CD4-positive, alpha-beta T cell treated with Interleukin-17A for 4 hours (primary cell): ENCODE measurements around the gene TFAP2C.
"Not testable (repeated sequence)": the region's sequence is repeated elsewhere in the genome, so short reads cannot be mapped to it uniquely, and the experiment has no call there.

Experiments used
- DNase-seq: peaks from one replicate; pipeline ENCODE4 v3.0.0-alpha.2; 2020; ENCODE audit warnings: mixed read lengths

The TFAP2C gene

DNA sequence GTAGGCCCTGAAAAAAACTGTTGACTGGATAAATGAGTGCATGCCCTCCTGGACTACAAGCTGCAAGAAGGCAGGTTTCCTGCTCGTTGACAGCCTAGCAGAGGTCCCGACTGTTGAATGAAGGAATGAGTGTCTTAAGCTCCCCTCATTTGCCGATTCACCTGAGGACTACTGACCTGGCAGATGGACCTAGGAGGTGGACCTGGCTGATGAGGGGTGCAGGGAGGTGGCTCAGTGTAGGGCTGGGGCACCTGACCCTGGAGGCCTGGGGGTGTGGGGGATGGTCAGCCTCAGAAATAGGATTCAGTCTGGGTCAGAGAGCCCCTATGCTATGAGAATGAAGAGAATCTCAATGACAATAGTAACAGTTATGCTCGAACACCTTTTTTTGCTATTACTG lies 11.6 kb upstream of the TFAP2C start:
- DNase-seq: no peak

DNA sequence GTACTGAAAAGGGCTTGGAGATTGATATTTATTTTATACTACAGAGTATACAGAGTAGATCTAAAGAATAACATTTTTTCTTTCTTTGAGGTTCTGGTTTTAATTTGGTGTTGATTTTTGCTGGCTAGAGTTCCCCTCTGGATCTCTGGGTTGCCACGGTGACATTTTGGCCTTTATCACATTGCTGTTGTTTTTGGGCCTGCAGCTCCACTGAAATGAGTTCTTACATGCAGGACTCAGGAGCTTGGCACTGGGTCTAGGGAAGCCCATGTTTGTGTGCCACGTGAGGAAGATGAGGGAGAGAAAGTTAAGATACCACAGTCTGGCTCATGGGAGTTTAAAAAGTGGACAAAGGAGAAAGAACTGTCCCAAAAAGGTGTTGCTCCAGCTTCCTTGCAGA lies 7.4 kb upstream of the TFAP2C start:
- DNase-seq: no peak

DNA sequence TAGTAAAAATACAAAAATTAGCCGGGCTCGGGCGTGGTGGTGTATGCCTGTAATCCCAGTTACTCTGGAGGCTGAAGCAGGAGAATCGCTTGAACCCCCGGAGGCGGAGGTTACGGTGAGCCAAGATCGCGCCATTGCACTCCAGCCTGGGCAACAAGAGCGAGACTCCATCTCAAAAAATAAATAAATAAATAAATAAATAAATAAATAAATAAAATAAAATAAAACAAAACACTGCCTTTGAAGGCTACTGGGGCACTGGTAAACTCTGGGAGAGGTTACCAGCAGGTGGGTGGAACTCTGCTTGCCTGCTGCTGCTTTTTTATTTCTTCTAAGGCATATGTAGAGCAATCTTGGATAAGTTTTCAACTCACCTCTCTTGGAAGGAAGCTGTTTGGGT lies 5.2 kb upstream of the TFAP2C start:
- DNase-seq: not testable (repeated sequence)

DNA sequence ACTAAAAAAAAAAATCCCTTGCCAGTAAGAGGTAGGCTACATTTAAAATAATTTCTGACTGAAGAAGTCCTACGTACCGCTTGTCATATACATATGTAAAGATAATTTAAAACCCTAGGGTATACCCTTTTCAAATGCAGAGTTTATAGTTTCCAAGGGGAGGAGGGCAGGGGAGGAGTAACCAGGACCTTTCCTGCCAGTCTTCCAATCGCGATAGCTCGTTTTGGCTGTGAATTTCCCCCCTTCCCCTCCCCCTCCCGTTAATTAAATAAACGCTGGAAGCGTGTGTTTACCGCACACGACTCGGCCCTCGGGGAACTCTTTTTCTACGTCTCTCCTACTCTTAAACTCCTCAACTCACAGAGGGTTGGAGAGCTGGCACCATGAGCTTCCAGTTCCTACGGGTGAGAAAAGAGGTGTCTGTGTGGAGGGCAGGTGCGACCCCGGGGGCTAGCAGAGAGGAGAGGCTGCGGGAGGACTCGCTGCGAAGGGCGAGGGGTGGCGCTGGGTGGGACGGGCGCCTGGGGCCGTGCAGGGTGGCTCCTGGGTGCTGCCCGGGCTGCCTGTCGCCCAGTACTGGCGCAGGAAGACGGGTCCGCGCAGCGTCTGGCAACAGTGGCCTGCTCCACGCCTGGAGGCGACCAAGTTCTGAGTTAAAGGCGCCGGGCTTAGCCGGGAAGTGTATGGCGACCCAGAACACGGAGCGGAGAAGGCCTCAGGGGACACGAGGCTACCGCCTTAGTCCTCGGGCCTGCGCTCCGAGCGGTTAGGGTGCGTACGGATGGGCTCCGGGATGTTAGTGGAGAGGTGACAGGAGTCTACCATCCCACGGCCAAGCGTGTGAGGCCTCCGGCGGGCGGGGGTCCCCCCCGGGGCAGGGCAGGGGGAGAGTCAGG lies 4.1 kb upstream of the TFAP2C start:
- no peak for DNase-seq

DNA sequence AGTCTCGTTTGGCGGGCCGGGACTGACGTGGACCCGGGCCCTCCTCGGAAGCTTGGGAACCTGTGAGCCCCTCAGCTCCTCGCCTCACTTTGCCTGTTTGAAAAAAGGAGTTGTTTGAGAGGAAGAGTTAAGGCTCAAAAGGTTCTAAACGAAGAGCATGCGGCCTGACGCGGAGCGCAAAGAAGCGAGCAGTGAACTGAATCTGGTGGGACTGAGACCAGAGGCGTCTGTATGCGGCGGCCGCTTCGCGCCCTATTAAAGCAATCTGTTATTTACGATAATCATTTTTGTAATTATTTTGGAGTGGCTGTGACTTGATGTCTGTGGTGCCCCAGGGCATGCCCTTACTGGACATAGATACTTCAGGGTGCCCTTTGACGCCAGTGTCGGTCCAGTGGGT lies 3.3 kb upstream of the TFAP2C start:
- no peak for DNase-seq

DNA sequence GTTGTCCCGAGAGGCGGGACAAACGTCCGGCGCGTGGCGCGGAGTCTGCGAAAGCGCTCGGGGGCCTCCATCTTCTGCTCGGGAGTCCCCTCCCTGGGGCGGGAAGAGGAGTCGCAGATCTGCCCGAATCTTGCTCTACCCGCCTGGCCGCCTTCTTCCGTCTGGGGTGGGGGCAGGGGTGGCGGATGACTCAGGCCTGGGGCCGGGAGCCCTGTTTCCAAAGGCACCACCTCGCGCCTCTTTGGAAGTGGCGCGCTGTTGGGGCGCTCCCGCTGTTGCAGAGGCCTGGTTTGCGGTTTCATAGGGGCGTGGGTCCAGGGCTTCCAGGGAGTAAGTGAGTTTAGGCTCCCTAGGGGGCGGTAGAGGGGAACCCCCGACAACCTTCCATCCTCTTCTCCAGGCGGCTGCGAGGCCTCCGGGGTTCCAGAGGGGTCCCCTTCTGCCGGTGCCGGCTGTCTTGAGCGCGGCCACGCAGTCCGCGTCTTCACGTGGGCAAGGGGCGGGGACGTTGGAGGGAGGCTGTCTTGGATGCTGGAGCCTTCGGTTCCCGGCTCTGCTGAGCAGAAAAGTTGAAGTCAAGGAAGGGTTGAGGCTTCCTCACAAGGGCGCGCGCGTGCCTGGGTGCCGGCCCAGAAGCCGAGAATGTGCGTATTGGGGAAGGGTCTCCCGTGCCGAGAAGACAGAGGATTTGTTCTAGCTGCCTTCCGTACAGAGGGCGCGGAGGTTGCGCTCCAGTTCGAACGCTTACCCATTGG lies 2.6 kb upstream of the TFAP2C start:
- DNase-seq: no peak

DNA sequence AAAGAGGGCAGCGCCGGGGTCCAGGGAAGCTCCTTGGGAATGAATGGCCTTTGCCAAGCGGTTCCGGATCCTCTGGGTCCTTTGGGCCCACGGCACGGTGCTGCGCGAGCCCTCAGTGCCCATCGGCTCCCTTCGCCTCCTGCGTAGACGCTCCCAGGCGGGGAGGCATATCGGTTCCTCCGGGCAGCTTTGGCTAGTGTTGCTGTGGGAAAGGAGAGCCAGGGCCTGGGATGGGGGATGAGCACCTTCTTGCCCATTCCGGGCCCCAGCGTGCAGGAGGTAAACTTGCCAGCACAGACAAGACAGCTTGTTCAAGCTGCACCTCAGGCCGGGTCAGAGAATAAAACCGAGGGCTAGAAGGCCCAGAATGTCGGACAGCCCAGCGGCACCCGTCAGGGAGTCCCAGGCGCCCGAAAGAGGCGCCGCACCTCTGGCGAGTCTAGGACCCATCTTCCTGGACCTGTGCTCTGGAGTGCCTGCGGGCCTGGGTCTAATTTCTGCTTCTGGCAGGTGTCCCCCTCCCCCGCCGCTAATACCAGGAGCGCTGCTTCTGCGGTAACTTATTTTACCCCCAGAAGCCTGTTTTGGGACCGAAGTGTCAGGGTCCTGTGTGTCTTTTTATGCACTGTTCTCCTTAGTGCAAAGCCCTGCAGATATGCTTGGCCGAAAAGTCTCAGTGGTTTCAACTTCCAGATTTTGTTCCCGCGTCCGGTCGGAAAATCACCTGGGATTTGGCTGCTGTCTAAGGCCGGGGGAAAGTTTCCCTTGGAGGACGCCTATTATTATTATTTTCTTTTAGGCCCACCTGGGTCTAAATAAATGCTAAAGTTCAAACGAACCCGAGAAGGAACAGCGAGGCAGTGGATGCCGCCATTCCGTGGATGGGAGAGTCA lies 1.7 kb upstream of the TFAP2C start:
- no peak for DNase-seq

DNA sequence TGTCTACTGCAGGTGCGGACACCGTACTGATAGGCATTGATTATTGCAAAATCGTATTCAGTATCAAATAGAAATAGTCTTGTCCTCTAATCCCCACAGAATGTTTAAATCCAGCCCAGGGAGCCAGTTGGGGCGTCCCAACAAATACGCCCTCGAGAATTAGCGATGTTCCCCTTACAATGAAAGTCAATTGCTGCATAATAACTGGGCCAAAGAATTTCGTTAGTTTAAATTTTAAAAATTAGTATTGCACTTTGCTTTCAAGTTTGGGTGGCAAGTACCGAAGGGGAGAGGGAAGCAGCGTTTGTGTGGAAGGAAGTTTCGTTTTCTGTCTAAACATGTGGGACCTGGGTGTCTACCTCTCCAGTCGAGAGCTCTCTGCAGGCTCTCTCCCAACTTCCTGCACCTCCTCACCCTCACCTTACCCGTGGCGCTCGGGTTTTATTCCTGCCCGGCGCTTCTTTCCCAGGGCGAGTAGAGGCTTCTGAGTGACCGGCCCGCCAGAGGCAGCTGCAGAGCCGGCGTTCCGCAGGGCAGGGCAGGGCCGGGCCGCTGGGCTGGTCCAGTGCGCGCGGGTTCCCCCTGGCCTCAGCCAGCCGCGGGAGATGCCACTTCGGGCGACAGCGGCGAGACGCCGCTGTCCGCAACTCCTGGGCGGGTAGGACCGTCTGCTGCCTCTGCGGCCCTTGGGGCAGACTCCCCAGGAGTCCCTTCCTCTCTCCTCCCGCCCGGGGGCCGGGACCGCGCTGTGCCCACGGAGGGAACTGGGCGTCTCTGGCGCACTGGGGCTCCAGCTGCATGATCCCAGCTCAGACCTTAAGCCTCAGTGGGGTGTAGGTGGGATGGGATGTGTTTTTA lies 862 bp upstream of the TFAP2C start:
- DNase-seq: no peak

DNA sequence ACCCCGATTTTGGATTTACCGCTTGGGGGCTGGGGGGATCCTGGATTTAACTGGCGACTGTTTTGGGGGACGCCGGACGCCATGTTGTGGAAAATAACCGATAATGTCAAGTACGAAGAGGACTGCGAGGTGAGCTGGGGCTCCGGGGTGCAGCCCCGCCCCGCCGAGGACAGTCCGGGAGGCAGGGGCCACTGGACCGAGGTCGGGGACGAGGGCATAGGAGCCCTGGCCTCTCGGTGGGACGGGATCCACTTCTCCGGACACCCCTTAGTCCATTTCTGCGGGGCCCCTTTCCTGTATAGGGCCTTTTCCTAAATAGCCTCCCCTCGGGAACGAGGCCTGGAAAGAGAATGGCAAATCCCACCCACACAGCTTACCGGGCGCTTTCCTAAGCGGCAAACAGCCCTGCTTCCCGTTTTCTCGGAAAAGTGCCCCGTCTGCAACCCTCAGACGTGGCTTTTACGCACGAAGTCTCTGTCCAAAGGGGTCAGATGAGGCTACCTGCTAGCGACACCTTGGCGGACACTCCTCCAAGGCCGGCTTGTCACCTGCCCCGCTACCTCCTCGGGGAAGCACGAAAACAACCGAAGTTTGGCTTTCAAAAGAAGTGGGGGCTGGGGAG lies 469 bp downstream of the TFAP2C start:
- DNase-seq: no peak

DNA sequence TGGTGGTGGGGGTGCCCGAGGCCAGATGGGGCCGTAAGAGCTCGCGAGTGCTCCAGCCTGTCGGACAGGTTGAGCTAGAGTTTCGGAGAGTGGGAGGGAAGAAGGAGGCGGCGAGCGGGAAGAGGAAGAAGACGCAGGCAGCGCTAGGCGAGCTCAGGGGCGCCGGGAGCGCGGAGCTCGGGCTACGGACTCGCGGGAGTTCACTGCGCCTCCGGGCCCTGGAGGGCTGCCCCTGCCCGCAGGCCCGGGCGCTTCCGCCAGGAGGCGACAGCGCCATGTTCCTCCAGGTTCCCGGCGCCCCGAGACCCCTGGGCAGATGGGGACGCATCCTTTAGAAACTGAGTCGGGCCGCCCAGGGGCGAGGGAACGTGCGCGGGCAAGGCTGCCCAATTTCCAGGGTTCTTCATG lies 984 bp downstream of the TFAP2C start:
- no peak for DNase-seq

DNA sequence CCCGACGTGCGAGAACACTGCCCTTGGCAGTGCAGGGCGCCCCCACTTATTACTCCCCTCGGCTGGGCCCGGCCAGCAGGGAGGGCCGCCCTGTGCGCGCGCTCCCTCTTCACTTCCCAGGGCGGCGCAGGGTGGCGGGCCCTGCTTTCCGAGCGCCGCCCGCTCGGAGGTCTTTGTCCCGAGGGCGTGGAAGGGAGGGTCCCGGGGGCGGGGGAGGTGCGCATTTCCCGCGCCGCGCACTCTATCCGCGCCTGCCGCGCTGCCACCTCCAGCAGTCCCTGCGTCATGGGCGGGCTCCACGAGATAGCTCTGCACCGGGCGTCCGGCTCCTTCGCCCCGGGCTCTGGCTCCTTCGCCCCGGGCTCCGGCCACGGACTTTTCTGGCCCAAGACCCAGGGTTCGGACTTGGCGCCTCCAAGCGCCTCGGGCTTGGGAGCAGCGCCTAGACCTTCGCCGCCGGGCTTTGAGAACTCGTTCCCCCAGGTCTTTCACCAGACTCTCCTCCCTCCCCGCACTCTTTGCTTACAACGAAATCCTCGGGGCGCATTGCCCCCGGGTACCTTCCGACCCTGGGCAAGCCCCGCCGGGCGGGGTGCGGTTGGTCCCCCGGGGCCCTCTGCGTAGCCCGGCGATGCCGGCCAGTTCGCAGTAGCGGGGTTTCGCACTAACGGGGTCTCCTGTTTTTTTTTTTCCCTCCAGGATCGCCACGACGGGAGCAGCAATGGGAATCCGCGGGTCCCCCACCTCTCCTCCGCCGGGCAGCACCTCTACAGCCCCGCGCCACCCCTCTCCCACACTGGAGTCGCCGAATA lies 1.6 kb downstream of the TFAP2C start:
- no peak for DNase-seq

DNA sequence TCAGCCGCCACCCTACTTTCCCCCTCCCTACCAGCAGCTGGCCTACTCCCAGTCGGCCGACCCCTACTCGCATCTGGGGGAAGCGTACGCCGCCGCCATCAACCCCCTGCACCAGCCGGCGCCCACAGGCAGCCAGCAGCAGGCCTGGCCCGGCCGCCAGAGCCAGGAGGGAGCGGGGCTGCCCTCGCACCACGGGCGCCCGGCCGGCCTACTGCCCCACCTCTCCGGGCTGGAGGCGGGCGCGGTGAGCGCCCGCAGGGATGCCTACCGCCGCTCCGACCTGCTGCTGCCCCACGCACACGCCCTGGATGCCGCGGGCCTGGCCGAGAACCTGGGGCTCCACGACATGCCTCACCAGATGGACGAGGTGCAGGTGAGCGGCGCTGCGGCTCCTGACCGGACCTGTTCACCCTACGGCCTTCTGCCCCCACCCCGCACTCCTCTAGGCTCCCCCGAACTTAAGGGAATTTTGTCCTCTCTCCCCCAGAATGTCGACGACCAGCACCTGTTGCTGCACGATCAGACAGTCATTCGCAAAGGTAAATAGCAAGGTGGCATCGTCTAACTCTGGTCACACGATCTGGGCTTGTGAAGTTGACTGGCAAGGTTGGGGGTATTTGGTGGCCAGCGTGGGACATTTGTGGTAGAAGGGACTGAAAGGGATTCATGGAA lies 2.3 kb downstream of the TFAP2C start:
- DNase-seq: no peak

DNA sequence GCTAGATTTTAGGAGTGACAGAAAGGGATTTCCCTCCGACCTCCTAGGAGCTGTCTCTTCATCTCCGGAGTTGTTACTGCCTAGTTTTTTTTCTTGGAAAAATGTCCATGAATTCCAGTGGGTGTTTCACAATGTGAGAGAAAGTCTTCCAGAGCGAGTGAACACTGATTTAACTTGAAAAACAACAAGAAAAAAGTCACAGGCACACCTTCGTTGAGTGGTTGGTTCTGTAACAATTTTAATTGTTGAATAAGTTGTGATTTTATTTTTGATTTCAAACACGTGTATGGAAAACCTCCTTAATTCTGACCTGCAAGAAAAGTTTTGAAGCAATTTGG lies 2.9 kb downstream of the TFAP2C start:
- DNase-seq: no peak

DNA sequence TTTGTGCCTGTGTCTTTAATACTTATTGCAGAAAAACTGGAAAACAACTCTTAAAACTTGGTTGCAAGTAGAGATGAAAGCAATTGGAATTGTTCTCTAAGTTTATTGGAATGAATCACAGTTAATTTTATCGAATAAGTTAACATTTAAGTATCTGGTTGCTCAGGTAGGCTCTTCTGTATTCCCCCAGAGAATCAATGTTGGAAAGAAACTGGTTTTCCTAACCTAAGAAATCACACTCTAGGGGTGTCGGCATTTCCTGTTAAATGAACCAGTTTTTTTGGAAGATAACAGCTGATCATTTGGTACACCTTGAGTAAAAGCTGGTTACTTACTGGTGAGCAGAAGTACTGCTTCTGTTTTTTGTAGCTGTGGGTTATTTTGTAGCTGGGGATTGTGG lies 5.2 kb downstream of the TFAP2C start:
- no peak for DNase-seq

DNA sequence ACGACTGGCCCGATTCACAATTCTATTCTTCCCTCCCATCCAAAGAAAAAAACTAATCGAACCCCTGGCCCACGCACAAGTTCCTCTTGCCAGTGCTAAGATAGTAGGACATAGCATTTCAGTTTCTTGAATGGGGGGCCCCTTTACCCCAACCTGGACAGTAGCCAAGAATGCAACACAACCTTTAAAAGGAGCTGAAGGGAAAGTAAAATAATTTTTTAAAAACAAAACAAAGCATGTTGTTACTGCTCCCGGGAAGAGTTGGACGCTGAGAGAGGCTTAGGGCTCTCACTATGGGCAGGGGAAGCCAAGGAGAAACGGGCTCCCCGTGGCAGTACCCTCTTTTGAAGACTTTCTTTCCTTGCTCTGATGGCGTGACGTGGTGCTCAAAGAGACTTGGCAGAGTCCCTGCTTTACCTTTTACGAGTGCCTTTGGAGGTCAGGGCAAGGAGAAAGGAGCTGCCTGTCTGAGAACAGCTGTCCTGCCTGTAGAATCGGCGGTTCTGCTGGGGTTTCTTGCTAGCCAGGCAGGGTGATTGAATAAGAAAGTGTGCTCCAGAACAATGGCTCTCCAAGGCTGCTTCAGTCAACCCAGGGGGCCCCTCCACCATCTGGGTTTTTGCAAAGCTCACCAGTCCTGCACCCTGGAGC lies 5.8 kb downstream of the TFAP2C start:
- DNase-seq: no peak

DNA sequence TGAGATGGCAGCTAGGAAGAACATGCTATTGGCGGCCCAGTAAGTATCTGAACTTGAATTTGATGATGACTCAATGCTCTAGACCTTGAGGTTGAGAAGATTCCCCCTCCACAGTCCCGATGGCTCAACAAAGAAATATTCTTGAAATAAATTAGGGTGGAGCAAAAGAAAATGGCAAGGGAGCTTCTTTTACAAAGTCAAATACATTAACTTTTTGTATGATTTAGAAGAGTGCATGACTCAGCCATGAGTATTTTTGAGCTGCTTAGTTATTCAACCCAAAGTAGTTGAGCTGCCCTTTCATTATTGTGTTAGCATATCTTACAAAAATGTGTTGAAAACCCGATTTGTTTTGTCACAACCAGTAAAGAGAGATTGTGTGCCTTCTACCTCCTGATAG lies 7.6 kb downstream of the TFAP2C start:
- no peak for DNase-seq

DNA sequence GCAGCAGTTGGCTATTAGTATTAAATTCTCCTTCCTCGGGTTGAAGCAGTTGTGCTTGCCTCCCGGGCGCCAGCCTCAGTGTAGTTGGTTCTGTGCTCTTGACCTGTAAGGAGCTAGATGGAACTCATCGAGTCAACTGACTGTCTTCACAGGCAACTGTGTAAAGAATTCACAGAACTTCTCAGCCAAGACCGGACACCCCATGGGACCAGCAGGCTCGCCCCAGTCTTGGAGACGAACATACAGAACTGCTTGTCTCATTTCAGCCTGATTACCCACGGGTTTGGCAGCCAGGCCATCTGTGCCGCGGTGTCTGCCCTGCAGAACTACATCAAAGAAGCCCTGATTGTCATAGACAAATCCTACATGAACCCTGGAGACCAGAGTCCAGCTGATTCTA lies 8.5 kb downstream of the TFAP2C start:
- DNase-seq: no peak

DNA sequence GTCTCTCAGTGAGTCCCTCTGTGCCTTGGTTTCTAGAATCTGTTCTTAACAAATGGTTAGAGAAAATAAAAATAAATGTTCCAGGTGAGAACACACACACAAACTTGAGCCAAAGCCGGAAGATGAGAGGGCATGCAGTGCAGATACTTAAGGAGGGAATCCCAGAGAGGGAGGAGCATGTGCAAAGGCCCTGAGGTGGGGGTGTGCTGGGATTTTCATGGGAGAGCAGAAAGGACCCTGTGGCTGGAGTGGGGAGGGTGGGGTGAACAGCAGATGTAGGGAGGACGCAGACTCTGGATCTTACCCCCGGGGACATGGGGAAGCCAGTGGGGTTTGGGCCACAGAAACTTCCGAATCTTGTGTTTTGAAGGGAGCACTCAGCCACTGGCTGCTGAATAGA lies 17.5 kb downstream of the TFAP2C start:
- DNase-seq: no peak

DNA sequence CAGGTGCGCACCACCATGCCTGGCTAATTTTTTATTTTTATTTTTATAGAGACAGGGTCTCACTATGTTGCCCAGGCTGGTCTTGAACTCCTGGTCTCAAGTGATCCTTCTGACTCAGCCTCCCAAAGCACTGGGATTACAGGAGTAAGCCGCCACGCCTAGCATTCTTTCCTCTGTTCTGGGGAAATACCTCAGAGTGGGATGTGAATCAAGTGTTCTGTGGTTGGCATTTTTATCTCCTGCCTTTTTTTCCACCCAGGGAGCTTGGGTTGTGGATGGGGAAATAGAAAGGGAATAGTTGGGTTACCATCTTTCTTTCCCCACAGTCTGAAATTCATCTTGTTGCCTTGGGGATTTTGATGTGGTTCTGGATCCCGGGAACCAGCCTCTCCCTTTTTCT lies 24.1 kb downstream of the TFAP2C start:
- DNase-seq: no peak

DNA sequence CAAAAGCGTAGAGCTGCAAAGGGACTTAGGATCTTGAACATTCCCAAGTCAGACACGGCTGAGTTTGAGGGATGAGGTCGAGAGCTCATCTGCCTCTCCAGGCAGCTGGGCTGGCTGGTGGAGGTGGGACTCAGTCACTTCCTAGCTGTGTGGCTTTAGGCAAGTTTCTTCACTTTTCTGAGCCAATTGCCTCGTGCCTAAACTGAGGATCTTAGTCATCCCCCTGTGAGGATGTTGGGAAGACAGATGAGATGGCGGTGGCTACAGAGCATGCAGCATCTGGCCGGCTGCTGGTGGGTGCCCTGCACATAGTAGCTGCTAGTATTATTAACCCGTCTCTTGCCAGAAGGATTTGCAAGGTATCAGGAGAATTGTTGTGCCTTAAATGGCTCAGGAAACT lies 27.5 kb downstream of the TFAP2C start:
- no peak for DNase-seq
